Ovary (tissue), 3 donors: ENCODE measurements around the gene TULP4.

Experiments used
- POLR2A ChIP-seq: fragments of 450-650 bp; IDR thresholded peaks from one replicate; pipeline ENCODE4 v1.6.1; 2017; ENCODE audit warnings: antibody characterized with exemption, mild to moderate bottlenecking, moderate library complexity
- TF ChIP-seq, protein P1 (sequence below), 3 donors: fragments of 450-650 bp in 2 of 3; fragments of 200-600 bp in 1 of 3; IDR thresholded peaks; one replicate each; pipeline versions ENCODE4 v1.5.1 to v1.8.0; 2016 to 2022; ENCODE audit warnings: antibody characterized with exemption in 3 of 3, mild to moderate bottlenecking in 1 of 3
- donor health status: DM: no; HTN: no; CAD: no.

DNA sequence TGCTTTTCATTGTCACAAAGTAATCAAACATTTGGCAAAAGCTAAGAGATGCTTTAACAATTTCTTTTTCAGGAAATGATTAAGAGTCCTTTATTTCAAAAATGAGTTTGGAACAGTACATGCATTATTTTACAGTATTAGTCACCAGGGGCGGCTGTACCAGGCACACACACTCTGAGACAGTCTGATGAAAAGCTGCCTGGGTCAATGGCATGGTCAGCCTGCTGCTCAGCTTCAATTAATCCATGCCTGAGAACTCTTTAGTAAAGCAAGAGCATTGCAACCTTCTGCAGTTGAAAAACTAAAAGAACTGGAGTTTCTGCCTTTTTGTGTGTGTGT, 105.5 kb downstream of the TULP4 start:
- TF ChIP-seq, protein P1, sequence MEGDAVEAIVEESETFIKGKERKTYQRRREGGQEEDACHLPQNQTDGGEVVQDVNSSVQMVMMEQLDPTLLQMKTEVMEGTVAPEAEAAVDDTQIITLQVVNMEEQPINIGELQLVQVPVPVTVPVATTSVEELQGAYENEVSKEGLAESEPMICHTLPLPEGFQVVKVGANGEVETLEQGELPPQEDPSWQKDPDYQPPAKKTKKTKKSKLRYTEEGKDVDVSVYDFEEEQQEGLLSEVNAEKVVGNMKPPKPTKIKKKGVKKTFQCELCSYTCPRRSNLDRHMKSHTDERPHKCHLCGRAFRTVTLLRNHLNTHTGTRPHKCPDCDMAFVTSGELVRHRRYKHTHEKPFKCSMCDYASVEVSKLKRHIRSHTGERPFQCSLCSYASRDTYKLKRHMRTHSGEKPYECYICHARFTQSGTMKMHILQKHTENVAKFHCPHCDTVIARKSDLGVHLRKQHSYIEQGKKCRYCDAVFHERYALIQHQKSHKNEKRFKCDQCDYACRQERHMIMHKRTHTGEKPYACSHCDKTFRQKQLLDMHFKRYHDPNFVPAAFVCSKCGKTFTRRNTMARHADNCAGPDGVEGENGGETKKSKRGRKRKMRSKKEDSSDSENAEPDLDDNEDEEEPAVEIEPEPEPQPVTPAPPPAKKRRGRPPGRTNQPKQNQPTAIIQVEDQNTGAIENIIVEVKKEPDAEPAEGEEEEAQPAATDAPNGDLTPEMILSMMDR (IDR thresholded peaks at IDR 0.05) = no peak
- TF ChIP-seq POLR2A = no peak
